Panc1 (cell line): Measurements from ENCODE around the gene MCF2. TPM values are rescaled to one million over a fixed set of nuclear protein-coding genes. Genes with fewer than 3 reads are reported as not detected.

Experiments
- ATAC-seq: fragments of 200-7000 bp; cut with Tn5 transposase; 2 replicates; pipeline ENCODE4 v1.9.1; 2020; ENCODE audit warnings: mild to moderate bottlenecking, moderate library complexity
- BruUV-seq: library from RNA; stranded (reverse); fragments of 400-500 nt; replicated peaks from 2 replicates; lab custom pipeline; 2021; lab: Mats Ljungman, UMichigan
- CTCF ChIA-PET: fragments of 300-600 bp; sonication (Branson Sonifier 250); formaldehyde crosslinking; loops from one replicate; lab custom pipeline; 2022; ENCODE audit warnings: antibody characterized with exemption; lab: Charles Lee
- POLR2A ChIA-PET: fragments of 300-600 bp; sonication (Branson Sonifier 250); formaldehyde crosslinking; loops from one replicate; lab custom pipeline; 2022; ENCODE audit warnings: antibody characterized with exemption; lab: Charles Lee
- DNase-seq: peaks from one replicate; pipeline ENCODE4 v3.0.0-alpha.2; 2010; ENCODE audit warnings: low read depth, low spot score
- H3K27ac ChIP-seq: 2 replicates; pipeline ENCODE4 v1.5.1; 2011; ENCODE audit warnings: mild to moderate bottlenecking, low read length, inconsistent platforms
- H3K27me3 ChIP-seq: fragments of 200-500 bp; sonication (Bioruptor generic); 2 replicates; pipeline ENCODE4 v1.6.0; 2014; ENCODE audit warnings: low read length, inconsistent platforms; ENCODE audit not compliant: control insufficient read depth, insufficient read depth
- H3K36me3 ChIP-seq: fragments of 200-500 bp; sonication (Bioruptor generic); 2 replicates; pipeline ENCODE4 v1.5.1; 2014; ENCODE audit warnings: inconsistent platforms, mild to moderate bottlenecking, low read length, moderate library complexity; ENCODE audit not compliant: control insufficient read depth, insufficient read depth
- H3K4me1 ChIP-seq: 2 replicates; pipeline ENCODE4 v1.5.1; 2011; ENCODE audit warnings: inconsistent platforms, mild to moderate bottlenecking, low read length, moderate library complexity; ENCODE audit not compliant: control insufficient read depth, insufficient read depth
- H3K4me3 ChIP-seq, 2 experiments: 2 replicates each; pipeline ENCODE4 v1.5.1; 2011 to 2012; ENCODE audit warnings: low read depth in 2 of 2, low read length in 2 of 2, mild to moderate bottlenecking in 2 of 2, inconsistent platforms in 1 of 2, moderate library complexity in 1 of 2
- H3K9me3 ChIP-seq: fragments of 200-500 bp; sonication (Bioruptor generic); 2 replicates; pipeline ENCODE4 v1.5.1; 2014; ENCODE audit warnings: low read depth, mild to moderate bottlenecking, inconsistent platforms, low read length, moderate library complexity; ENCODE audit not compliant: control insufficient read depth, insufficient read depth
- POLR2AphosphoS5 ChIP-seq: IDR thresholded peaks from 2 replicates; pipeline ENCODE4 v1.6.1; 2012; ENCODE audit warnings: mild to moderate bottlenecking, low read depth, low read length, moderate library complexity
- SIN3A ChIP-seq: IDR thresholded peaks from 2 replicates; pipeline ENCODE4 v1.6.1; 2012; ENCODE audit warnings: low read depth, mild to moderate bottlenecking, low read length, moderate library complexity, borderline replicate concordance; ENCODE audit not compliant: insufficient read depth
- TCF7L2 ChIP-seq: IDR thresholded peaks from 2 replicates; pipeline ENCODE4 v1.6.1; 2011; ENCODE audit warnings: mild to moderate bottlenecking, low read depth, low read length, inconsistent platforms
- in situ Hi-C: cut with HindIII; loops from 2 replicates; pipeline ENCODE4 v1.10.0; 2016; ENCODE audit warnings: low sequenced_read_pairs, low pct_unique_long_range_greater_than_20kb
- intact Hi-C: fragments of 100-400 bp; cut with micrococcal nuclease; formaldehyde crosslinking; loops from one replicate; pipeline ENCODE4 v1.10.0; 2022; ENCODE audit not compliant: unreplicated experiment
- total RNA-seq: library from RNA; stranded (reverse); gene quantifications from one replicate; pipeline ENCODE4 v1.2.1, GENCODE V29; 2021; ENCODE audit not compliant: unreplicated experiment
- TF ChIP-seq, protein P1 (sequence below), 2 experiments: IDR thresholded peaks; 2 replicates each; pipeline ENCODE4 v1.6.1; 2011 to 2012; ENCODE audit warnings: low read depth in 2 of 2, control low read depth in 1 of 2, low read length in 1 of 2, mild to moderate bottlenecking in 1 of 2, moderate library complexity in 1 of 2; ENCODE audit not compliant: insufficient read depth in 1 of 2
- TF ChIP-seq, protein P2 (sequence below): fragments of 450-650 bp; IDR thresholded peaks from 2 replicates; pipeline ENCODE4 v1.5.1; 2017; ENCODE audit warnings: mild to moderate bottlenecking

MCF2 gene
- total RNA-seq, 1 experiment from 2014 or later, result 0.31 TPM

DNA sequence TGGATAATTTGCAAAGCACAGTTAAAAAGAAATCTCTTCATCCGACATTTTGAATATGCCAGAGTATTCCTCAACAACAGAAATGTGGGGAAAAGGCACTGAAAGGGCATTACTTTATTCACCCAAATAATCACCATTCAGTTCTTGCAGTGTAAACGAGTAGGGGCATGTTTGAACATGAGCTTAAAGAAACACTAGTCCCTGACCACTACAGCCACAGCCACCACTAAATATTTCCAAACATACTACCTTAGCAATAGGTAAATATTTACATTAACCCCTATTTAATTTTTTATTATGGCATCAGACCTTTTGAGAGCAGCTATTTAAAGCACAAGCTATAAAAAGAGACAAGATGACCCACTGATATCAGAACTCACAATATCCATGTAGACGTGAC is 27.6 kb downstream of the MCF2 start:
- POLR2A ChIA-PET, result no interaction called here
- CTCF ChIA-PET, result no interaction called here
- Histone ChIP-seq H3K27me3 (no peaks in the 10 kb centered on the region), H3K4me3 (no peak overlapping the region), H3K4me1 (no peaks in the 10 kb centered on the region), H3K9me3 (no peaks in the 10 kb centered on the region), H3K27ac (no peak overlapping the region), H3K36me3 (no peaks in the 10 kb centered on the region)
- no TSS peak for BruUV-seq
- intact Hi-C loops, result no loop called here
- ATAC-seq, result no peak
- TF ChIP-seq, protein P1, sequence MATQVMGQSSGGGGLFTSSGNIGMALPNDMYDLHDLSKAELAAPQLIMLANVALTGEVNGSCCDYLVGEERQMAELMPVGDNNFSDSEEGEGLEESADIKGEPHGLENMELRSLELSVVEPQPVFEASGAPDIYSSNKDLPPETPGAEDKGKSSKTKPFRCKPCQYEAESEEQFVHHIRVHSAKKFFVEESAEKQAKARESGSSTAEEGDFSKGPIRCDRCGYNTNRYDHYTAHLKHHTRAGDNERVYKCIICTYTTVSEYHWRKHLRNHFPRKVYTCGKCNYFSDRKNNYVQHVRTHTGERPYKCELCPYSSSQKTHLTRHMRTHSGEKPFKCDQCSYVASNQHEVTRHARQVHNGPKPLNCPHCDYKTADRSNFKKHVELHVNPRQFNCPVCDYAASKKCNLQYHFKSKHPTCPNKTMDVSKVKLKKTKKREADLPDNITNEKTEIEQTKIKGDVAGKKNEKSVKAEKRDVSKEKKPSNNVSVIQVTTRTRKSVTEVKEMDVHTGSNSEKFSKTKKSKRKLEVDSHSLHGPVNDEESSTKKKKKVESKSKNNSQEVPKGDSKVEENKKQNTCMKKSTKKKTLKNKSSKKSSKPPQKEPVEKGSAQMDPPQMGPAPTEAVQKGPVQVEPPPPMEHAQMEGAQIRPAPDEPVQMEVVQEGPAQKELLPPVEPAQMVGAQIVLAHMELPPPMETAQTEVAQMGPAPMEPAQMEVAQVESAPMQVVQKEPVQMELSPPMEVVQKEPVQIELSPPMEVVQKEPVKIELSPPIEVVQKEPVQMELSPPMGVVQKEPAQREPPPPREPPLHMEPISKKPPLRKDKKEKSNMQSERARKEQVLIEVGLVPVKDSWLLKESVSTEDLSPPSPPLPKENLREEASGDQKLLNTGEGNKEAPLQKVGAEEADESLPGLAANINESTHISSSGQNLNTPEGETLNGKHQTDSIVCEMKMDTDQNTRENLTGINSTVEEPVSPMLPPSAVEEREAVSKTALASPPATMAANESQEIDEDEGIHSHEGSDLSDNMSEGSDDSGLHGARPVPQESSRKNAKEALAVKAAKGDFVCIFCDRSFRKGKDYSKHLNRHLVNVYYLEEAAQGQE (IDR thresholded peaks at IDR 0.05; ENCODE audit: insufficient read depth in 1 of 2, low read depth in 2 of 2, low read length in 1 of 2), result no peak
- DNase-seq, result no peak
- in situ Hi-C loops, result no loop called here

DNA sequence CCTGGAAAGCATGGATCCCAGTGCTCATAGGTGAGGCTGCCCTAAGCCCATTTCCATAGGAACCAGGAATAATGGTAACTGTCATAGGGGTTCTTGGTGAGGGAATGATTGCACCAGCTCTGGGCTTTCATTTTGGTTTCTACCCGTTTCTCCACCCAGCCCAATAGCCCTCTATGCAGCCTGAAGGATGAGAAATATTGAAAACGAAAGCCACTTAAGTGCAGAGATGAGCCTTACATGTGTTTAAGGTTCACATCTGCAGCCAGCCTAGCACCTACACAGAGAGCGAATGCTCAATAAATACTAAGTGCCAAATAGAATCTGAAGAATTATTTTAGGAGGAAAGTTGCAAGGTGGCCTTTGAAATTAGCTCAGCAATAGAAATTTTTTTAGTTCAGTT is 60.4 kb downstream of the MCF2 start:
- CTCF ChIA-PET, result no interaction called here
- intact Hi-C loops, result no loop called here
- Histone ChIP-seq H3K9me3 (no peaks in the 10 kb centered on the region), H3K27ac (no peak overlapping the region), H3K4me3 (no peak overlapping the region), H3K36me3 (no peaks in the 10 kb centered on the region), H3K4me1 (no peaks in the 10 kb centered on the region), H3K27me3 (peaks cover 7% of the 10 kb centered on the region)
- DNase-seq (no peak), ATAC-seq (no peak)
- in situ Hi-C loops, result no loop called here
- TF ChIP-seq POLR2AphosphoS5 (no peak), TCF7L2 (no peak), SIN3A (no peak)
- TF ChIP-seq, protein P1 (IDR thresholded peaks at IDR 0.05; ENCODE audit: insufficient read depth in 1 of 2, low read depth in 2 of 2, low read length in 1 of 2), result no peak
- TF ChIP-seq, protein P2, sequence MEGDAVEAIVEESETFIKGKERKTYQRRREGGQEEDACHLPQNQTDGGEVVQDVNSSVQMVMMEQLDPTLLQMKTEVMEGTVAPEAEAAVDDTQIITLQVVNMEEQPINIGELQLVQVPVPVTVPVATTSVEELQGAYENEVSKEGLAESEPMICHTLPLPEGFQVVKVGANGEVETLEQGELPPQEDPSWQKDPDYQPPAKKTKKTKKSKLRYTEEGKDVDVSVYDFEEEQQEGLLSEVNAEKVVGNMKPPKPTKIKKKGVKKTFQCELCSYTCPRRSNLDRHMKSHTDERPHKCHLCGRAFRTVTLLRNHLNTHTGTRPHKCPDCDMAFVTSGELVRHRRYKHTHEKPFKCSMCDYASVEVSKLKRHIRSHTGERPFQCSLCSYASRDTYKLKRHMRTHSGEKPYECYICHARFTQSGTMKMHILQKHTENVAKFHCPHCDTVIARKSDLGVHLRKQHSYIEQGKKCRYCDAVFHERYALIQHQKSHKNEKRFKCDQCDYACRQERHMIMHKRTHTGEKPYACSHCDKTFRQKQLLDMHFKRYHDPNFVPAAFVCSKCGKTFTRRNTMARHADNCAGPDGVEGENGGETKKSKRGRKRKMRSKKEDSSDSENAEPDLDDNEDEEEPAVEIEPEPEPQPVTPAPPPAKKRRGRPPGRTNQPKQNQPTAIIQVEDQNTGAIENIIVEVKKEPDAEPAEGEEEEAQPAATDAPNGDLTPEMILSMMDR, result no peak
- POLR2A ChIA-PET, result no interaction called here
- no TSS peak for BruUV-seq
